ENCODE measurements around the gene LRBA.
A peak's percentile ranks its signal among the peaks of the same experiment; 100 is the strongest.

The LRBA gene

GRCh38 chr4:150725957-150726523 lies 289.0 kb downstream of the LRBA start:
- no peak for DNase-seq (ENCODE audit: low spot score)

DNA sequence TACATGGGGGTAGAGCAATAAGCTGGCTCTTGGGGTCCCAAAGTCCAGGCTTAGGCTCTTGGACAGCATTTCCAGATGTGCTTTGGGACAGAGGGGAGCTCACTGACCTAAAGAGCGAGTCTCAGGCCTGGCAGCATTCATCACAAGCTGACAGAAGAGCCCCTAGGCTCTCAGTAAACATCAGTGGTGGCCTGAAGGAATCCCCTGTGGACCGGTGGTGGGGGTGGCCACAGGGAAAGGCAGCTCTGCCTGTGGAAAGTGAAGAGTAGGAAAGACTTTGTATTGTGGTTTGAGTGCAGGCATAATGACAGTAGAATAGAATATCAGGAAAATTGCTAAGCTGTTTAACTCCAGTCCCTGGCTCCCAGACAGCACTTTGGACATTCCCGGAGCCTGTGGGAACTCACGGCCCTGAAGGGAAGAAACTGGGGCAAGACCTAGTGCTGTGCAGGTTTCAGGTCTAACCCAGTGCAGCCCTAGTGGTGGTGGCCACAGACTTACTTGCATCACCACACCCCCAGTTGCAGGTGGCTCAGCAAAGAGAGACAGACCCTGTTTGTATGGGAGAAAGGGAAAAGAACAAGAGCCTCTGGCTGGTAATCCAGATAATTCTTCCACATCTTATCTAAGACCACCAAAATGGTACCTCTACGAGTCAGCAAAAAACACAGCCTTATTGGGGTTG lies 291.2 kb downstream of the LRBA start:
- no peak for DNase-seq (ENCODE audit: low spot score)

DNA sequence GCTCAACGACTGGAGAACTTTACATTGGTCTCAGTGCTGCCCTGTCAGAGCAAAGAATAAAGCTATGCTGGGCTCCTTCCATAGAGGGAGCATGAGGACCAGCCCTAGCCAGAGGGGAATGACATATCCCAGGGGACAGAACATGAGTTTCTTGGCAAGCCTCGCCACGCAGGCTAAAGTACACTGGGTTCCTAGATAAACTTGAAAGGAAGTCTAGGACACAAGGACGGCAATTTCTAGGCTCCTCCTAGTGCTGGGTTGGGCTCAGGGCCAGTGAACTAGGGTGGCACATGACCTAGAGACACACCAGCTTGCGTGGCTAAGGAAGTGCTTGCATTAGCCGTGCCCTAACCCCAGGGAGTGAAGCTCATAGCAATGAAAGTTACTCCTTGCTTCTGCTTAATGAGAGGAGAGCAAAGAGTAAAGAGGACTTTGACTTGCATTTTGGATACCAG lies 292.1 kb downstream of the LRBA start:
- no peak for DNase-seq (ENCODE audit: low spot score)

- no peak for DNase-seq (ENCODE audit: low spot score)
Measured at GRCh38 chr4:150720973-150721518, 294.0 kb downstream of the LRBA start.

GRCh38 chr4:150717952-150718351 lies 297.1 kb downstream of the LRBA start:
- no peak for DNase-seq (ENCODE audit: low spot score)

GRCh38 chr4:150714462-150715438 lies 300.3 kb downstream of the LRBA start:
- DNase-seq (ENCODE audit: low spot score) = no peak

- no peak for DNase-seq (ENCODE audit: low spot score)
Measured at GRCh38 chr4:150713251-150713650, 301.8 kb downstream of the LRBA start.

- DNase-seq (ENCODE audit: low spot score) = no peak
Measured at GRCh38 chr4:150710770-150711375, 304.2 kb downstream of the LRBA start.

DNA sequence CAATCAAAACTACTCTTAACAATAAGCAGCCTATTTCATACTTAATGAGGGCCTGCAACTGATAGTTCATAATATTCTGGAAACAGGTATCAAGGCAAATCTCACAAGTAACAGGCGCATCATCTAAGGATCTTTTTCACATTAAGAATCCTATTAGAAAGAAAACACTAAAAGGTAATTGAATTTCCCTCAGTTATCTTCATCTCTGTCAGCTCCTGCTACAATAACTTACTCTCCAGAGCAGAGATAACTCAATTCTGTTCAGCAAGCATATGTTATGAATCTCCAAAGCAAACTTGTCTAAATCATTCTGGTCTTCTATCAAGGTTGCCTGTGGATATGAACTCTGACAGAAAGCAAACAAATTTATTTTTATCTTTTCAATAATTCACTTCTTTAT lies 307.1 kb downstream of the LRBA start:
- DNase-seq (ENCODE audit: low spot score) = no peak

GRCh38 chr4:150699599-150699998 lies 315.5 kb downstream of the LRBA start:
- no peak for DNase-seq (ENCODE audit: low spot score)

DNA sequence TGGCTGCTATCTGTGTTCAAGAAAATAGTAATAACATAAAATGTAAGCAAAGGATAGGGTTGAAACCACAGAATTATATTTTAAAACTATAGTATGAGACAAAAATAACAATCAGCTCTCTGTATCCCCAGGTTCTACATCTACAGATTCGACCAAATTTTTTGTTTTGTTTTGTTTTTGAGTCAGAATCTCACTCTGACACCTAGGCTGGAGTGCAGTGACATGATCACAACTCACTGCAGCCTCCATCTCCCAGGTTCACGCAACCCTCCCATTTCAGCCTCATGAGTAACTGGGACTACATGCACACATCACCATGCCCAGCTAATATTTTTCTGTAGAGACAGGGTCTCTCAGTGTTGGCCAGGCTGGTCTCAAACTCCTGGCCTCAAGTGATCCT lies 319.9 kb downstream of the LRBA start:
- DNase-seq (ENCODE audit: low spot score) = no peak

- peak; percentile 39 for DNase-seq (ENCODE audit: low spot score)
Measured at GRCh38 chr4:150694438-150694837, 320.6 kb downstream of the LRBA start.

- DNase-seq (ENCODE audit: low spot score) = no peak
Measured at GRCh38 chr4:150683775-150684350, 331.2 kb downstream of the LRBA start.

GRCh38 chr4:150682126-150682525 lies 333.0 kb downstream of the LRBA start:
- DNase-seq (ENCODE audit: low spot score) = no peak

GRCh38 chr4:150681063-150681462 lies 334.0 kb downstream of the LRBA start:
- no peak for DNase-seq (ENCODE audit: low spot score)

GRCh38 chr4:150680651-150681050 lies 334.4 kb downstream of the LRBA start:
- DNase-seq (ENCODE audit: low spot score) = no peak

GRCh38 chr4:150679765-150680343 lies 335.2 kb downstream of the LRBA start:
- no peak for DNase-seq (ENCODE audit: low spot score)

- no peak for DNase-seq (ENCODE audit: low spot score)
Measured at GRCh38 chr4:150679018-150679764, 335.9 kb downstream of the LRBA start.

DNA sequence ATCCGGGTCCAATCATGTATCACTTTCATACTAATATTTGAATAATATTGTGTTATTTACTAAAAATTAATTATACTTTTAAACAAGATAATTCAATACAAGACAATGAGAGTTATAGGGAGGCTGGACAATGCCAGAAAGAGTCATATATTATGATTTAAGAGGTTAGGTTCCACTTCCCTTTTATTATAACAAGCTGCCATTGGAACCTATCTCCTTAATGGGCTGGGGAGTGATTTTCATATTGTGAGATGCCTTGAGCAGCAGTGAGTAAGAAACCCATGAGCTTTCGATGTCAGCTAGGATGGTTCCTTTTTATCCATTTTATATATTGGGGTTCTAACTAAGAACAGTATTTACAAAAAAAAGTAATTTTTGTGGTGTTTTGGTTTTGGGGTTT lies 341.3 kb downstream of the LRBA start:
- DNase-seq (ENCODE audit: low spot score) = no peak

DNA sequence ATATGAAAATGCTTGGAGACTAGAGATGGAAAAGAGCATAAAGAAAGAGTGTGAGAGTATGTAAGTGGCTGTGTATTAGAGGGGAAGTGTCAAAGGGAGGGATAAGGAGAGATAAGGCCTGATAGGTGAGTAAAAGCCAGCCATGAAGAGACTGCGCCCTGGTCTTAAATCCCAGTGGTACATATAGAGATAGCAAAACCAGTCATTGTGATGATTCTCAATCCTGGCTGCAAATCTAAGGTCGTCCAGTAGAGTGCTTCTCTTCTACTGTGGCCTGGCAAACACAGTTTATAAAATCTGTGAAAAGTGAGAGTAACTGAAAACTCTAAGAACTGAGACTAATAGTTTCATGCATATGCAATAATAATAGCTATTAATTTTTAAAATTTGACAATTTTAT lies 346.3 kb downstream of the LRBA start:
- no peak for DNase-seq (ENCODE audit: low spot score)

DNA sequence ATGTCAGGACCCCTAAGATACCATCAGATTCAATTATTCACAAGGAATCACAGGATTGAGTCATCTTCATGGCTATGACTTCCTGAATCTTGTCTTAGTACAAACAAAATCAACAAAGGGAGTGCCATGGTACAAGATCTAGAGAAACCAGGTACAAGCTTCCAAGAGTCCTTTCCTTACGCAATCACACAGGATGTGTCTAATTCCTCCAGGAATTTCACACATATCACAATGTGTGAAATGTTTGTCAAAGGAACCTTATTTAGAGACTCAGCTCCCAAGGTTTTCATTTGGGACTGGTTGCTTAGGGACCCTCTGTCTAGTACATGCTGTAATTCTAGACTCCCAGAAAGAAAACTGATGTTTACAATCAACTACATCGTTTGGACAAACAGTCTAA lies 350.1 kb downstream of the LRBA start:
- DNase-seq (ENCODE audit: low spot score) = no peak
